HG02938 (cell line): ENCODE data around the gene ALDH7A1.
A peak's percentile ranks its signal among the peaks of the same experiment; 100 is the strongest.

Experiments
- ATAC-seq: cut with Tn5 transposase; IDR thresholded peaks from one replicate; pipeline ENCODE4 v1.9.1; 2021; ENCODE audit warnings: mild to moderate bottlenecking, moderate library complexity; ENCODE audit not compliant: unreplicated experiment

Gene ALDH7A1

GRCh38 chr5:126511961-126512360 lies 83.1 kb downstream of the ALDH7A1 start:
- no peak for ATAC-seq

GRCh38 chr5:126509339-126509738 lies 85.7 kb downstream of the ALDH7A1 start:
- ATAC-seq: no peak

- ATAC-seq: no peak
These were observed 86.1 kb downstream of the ALDH7A1 start for GRCh38 chr5:126508962-126509279.

GRCh38 chr5:126508251-126508961 lies 86.6 kb downstream of the ALDH7A1 start:
- no peak for ATAC-seq

DNA sequence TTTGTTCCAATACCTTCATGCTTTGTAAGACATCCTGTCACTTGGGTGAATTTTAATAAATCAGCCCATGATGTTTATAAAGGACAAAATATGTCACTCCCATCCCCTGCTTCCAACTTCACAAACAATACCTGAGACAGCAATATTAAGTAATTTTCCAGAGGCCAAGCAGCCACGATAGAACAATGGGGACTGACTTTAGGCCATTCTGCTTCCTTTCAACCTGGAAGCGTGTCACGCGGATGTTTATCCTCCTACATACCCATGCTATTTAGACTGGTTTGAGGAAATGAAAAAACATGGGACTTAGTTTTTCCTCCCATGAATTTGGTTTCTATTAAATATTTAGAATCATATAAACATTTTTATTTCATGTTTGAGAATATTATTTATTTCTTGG lies 88.9 kb downstream of the ALDH7A1 start:
- ATAC-seq: no peak

DNA sequence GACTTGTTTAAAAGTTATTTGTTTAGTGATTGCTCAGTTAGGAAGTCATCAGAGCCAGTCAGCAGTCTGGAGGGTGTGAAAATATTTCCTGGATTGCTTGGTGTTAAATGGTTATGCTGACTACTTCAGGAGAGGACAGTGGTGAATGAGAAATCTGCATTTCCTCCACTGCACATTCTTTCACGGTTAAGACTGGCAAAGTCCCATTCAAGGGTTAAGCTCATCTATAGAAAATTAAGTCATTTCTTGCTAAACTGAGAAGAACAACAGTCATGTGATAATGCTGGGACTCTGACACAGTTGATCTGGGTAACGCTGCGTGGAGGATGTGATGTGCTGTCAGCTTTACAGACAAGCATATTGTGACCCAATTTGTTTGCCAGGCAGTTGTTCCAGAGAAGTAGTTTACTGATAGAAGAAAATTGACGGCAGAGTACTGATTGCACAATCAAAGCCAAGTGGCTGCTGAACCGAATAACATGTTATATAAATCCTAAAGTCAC lies 91.4 kb downstream of the ALDH7A1 start:
- ATAC-seq: no peak

GRCh38 chr5:126501448-126501847 lies 93.6 kb downstream of the ALDH7A1 start:
- no peak for ATAC-seq

- ATAC-seq: peak; percentile 64
These were observed 95.1 kb downstream of the ALDH7A1 start for GRCh38 chr5:126499853-126500342.

DNA sequence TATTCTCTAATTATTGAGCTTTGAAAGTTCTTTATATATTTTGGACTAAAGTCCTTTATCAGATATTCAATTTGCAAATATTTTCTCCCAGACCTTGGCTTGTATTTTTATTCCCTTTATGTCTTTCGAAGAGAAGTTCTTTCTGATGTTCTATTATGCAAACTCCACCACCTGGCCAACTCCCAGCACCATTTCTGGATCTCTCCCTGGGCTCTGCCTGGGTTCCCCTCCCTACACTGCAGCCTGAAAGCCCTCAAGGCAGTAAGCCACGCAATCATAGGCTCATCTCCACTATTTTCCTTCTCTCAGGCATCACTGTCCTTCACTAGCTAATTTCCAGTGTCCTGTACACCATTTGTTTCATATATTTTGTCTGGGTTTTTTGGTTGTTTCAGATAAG lies 95.7 kb downstream of the ALDH7A1 start:
- ATAC-seq: no peak

DNA sequence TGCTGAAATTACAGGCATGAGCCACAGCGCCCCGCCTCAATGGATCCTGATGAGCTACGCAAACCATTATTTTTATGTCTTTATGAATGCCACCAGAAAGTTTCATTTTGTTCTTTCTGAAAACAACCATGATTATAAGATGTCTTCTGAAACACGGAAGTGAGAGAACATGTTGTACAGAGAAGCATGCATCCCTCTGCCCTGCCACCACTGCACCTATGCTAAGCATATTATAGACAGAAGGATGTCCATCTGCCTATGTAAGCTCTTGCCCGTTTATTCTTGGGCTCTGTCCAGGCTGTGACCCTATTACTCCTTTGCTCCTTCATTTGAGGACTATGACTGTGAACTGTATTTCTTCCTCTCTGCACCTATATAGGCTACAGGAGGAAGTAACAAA lies 97.5 kb downstream of the ALDH7A1 start:
- no peak for ATAC-seq

- ATAC-seq: no peak
These were observed 100.6 kb downstream of the ALDH7A1 start for GRCh38 chr5:126494393-126494792.

- ATAC-seq: no peak
These were observed 102.1 kb downstream of the ALDH7A1 start for GRCh38 chr5:126492939-126493338.

DNA sequence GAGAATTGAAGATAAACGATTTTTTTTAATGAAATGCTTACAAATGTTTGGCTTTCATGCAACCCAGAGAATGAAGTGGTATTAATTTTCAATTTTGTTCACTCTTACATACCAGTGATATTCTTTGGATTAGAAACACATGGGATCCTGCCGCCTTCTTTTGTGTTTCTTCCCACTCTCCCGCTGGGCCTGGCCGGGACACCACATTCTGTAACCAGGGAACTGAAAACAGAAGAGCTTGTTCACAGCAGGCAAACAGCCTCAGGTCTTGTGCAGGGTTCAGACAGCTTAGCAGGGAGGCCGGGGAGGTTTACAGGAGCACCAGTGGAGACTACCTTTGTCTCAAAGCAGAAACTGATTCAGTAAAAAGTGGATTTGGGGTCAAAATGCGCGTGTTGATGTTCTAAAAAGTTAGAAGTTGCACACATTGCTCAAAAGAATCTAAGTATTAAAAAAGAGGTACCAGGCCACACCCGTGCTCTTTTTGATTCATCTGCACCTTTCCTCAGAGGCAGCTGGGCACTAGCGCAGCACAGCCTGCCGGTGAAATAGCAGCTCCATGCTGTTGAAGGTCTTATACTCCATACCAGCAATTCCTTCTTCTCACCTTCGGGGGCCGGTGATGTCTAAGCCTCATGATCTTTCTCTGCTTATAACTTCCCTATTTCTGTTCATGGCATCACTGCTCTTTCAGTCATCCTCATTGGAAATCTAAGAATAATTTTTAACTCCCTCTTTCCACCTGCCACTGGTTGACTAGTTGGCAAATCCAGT lies 104.7 kb downstream of the ALDH7A1 start:
- ATAC-seq: no peak

DNA sequence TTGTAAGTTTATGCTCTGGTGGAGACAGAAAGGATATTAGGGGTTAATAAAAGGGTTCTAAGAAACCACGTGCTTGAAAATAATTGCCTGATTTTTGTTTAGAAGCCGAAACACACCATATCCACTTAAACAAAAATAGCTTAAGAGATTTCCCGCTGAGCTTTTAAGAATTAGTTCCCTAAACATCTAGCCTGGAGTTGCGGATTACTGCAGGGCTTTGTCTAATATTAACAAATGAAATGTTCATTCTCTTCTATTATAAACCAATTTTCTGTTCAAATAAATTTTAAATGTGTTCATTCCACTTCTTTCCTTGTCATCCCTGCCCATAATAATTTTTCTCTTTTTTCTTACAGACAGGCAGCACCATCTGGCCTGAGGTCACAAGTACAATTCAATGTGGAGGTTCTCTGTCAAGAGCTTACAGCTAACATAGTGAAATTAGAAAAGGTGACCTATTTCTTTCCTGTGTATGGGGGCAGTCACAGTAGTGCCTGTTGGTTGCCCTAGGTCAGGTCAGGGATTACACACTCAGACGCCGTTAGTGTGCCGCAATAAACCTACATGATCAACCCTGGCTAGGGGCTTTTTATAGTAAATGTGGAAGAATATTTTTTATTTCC lies 106.5 kb downstream of the ALDH7A1 start:
- no peak for ATAC-seq

DNA sequence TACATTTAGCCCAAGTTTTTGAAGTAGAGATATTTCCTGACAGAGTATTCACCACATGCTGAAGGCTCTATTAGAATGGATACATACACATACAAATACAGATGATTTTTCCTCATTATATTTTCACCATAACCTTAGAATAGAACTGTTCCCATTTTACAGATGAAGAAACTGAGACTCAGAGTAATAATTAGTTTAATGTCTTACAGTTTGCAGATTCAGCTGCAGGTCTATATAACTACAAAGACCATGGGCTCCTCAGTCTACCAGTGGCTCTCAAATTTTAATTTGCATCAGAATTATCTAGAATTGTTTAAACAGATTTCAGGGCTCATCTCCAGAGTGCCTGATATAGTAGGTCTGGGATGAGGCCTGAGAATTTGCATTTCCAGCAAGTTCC lies 107.4 kb downstream of the ALDH7A1 start:
- no peak for ATAC-seq

- ATAC-seq: no peak
These were observed 108.7 kb downstream of the ALDH7A1 start for GRCh38 chr5:126486332-126486731.

GRCh38 chr5:126484253-126484652 lies 110.8 kb downstream of the ALDH7A1 start:
- no peak for ATAC-seq

DNA sequence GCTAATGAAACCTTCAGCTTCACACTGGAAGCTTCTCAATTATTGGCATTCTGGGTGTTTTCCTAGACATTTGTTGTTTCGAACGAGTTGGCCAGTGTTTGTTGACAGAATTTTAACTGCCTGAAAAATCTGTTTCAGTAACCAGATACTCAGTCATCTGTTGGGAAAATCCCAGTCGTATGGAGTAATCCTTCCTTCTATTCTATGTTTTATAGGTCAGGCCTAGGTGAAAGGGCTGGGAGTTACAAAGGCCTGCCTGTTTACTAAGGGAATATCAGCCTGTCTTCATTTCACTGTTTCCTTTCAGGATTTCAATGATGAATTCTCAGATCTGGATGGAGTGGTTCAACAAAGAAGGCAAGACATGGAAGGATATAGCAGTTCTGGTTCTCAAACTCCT lies 111.9 kb downstream of the ALDH7A1 start:
- ATAC-seq: no peak

- ATAC-seq: no peak
These were observed 112.4 kb downstream of the ALDH7A1 start for GRCh38 chr5:126482591-126482990.

GRCh38 chr5:126481243-126481642 lies 113.8 kb downstream of the ALDH7A1 start:
- no peak for ATAC-seq
